8988T (cell line): ENCODE results near the gene FGF2.
"Not testable (repeated sequence)": the region's sequence is repeated elsewhere in the genome, so short reads cannot be mapped to it uniquely, and the experiment has no call there.

Experiments used
- DNase-seq: peaks from one replicate; pipeline ENCODE4 v3.0.0; 2011

The FGF2 gene

DNA sequence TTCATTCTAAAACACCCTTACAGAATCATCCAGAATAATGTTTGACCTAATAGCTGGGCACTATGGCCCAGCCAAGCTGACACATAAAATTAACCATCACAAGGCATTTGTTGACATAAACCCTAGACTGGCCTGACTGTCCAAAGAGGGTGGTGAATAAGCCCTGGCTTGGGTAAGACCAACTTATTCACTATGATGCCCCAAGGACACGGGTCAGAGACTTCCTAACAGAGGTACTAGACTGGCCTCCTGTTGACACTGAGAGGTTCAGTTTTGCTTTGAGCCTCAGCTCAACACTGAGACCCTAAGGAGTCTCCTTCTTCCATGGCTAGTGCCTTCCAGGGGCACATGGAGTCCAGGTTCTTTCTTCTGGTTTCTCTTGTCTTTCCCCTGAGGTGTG is 21.3 kb downstream of the FGF2 start:
- DNase-seq: no peak

DNA sequence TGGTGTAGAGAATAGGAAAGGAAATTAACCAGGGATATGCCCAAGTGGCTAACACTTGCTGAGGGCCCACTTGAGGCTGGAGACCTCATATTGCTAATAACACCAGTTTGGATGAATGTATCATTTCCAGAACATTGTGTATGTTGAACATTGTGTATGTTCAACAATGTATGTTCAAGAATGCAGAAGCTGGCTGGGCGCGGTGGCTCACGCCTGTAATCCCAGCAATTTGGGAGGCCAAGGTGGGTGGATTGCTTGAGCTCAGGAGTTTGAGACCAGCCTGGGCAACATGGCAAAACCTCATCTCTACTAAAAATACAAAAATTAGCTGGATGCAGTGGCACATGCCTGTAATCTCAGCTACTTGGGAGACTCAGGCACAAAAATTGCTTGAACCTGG is 23.2 kb downstream of the FGF2 start:
- not testable (repeated sequence) for DNase-seq

DNA sequence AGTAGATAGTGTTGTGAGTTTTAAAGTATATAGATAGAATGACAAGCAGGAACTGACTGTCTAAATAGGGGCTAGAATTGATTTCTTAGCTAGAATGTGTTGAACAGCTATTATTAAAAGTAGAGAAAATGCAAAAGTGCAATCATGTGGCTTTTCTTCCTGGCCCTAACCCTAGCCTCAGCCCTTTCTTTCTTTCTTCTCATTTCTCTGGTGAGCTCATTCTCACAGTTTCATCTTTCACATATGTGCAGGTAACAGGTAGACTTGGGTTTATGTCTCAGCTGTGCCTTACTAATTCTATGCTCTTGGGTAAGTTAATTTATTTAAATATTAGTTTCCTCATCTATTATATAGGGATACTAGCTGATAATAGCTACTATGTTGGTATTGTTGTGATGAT is 24.9 kb downstream of the FGF2 start:
- DNase-seq: no peak

DNA sequence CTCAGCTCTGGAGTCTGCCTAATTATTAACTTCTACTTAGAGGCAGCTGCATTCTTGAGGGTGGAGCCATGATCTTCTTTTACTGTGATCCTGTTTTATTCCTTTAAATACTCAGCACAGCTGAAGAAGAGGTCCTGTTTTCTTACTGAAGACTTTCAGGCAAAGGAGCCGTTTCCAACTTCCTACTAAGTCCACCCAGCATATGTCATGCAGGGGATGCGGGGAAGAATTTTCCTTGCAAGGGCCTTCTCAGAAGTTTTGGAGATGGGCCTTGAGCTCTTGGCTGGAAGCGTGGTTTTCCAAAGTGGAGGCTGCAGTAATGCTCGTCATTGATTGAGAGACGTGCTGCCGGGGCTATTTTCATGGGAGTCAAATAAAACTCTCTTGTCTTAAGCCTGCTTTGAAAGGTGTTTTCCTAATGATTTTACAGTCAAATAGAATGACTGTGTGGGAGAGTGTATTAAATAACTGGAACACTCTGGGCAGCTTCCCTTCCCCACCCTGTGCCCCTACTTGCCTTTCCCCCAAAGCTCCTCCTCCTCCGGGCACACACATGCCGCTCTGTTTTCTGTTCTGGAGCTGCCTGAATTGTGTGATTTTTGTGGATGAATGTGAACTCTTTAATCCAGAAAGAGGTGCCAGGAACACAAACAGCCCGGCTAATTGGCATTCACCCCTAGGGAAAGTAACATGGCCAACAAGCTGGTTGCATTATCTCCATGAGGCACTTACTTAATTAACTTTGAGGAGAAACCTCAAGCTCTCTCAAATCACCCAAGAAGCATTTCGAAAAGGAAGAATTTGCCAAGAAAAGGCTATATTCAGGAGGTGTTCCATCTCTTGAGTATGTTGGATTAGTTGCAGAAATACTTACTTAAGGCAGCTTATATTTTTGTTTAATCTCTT is 28.1 kb downstream of the FGF2 start:
- DNase-seq: no peak

DNA sequence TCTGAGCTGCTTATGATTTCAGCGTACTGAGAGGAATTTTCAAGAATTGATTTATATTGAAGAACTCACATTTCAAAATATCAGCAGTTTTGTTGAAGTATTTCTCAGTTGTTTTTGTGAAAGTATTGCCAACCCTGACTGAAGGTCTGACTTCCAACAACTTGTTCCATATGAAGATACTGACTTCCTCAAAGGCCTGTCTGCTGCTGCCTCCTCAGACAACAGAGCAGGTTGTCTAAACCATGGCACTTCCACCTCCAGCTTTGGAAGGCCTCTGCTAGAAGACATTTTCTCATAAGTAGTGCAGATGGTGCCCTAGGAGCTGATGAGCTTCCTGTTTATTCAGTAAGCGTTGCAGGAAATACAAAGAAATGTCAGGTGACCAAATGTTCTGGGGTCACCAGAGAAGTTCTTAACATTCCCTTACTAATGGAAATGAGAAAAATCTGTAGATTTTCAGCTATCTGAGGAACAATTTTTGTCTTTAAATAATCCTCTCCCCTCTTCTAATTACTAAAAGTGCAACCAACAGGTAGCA is 28.8 kb downstream of the FGF2 start:
- no peak for DNase-seq

DNA sequence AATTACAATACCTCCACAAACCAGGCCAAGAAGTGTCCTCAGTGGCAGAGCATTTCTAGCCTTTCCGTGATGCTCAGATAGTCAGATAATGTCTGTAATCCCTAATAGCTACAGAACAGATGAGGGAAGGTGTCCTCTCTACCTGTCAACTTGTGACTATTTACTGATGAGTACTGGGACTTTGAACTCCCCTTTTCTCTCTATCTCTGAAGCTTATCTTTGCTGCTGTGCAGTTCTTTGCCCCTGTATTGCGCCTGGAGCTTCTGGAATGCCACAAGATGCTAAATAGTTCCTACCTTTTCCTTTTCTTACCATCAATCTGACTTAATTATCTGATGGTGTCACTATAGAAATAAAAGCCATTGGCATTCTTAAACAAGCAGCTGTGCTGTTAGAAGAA is 30.5 kb downstream of the FGF2 start:
- DNase-seq: no peak

DNA sequence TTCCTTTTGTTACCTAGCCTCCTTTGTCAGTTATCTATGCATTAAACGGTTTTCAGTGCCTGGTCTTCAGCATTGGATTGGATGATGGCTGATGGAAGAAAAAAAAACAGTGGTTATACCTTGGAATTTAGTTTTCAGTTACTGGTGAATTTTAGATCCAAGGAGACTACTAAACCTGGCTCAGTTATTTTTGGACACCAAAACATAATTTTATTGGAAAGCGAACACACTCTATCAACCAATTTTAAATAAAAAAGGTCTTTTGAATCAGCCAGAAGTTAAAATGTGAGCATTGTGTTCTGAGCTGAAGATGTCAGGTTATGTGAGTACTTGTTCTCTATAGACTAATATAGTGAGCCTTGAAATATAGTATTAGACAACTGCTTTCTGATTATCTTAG is 32.1 kb downstream of the FGF2 start:
- no peak for DNase-seq

DNA sequence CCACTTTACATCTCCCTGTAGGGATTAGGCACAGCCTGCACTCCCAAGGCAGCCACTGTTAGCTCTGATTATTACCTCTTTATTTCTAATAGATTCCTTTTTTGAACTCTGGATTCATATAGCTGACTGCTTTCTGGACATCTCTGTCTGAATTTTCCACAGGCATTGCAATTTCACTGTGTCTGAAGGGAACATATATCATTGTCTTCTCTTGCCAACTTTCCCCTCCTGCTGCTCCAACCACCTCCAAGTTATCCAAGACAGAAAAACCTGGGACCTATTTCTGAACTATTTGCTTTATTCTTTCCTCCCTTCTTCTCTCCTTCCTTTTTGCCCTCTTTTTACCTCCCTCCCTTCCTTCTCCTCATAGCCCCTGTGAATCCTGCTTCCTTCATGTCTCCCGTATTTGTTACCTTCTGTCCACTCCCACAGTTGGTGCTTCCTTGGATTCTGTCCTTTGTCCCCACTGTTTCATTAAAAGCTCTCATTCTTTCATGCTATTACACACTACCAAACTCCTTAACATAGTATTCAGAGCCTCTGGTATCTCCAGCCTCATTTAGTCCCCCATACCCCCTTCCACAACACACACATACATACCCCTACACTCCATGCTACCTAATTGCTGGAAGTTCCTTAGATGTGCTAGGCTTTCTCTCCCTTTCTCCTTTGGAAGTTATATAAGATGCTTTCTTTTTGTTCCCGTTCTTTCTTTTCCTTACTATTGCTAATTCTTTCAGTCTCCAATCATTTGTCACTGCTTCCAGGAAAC is 34.7 kb downstream of the FGF2 start:
- no peak for DNase-seq

DNA sequence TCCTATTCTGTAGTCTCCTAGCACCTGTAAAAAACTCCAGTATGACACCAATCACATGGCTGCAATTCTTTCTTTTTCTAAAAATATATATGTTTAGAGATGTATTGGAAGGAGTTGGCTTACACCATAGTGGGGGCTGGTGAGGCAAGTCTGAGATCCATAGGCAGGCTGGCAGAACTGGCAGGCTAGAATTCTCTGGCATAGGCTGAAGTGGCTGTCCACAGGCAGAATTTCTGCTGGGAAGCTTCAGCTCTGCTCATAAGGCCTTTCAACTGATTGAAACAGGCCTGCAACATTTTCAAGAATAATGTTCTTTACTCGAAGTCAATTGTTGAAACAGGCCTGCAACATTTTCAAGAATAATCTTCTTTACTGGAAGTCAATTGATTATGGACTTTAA is 37.0 kb downstream of the FGF2 start:
- DNase-seq: no peak

DNA sequence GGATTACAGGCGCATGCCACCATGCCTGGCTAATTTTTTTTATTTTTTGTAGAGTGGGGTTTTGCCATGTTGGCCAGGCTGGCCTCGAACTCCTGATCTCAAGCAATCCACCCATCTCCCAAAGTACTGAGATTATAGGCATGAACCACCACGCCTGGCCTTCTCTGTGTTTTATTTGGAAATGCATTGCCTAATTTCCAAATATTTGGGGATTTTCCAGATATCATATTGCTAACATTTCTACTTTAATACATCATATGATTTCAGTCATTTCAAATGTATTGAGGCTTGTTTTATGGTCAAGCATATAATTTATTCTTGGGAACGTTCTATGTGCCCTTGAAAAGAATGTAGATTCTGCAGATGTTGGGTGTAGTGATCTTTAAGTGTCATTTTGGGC is 38.8 kb downstream of the FGF2 start:
- no peak for DNase-seq

DNA sequence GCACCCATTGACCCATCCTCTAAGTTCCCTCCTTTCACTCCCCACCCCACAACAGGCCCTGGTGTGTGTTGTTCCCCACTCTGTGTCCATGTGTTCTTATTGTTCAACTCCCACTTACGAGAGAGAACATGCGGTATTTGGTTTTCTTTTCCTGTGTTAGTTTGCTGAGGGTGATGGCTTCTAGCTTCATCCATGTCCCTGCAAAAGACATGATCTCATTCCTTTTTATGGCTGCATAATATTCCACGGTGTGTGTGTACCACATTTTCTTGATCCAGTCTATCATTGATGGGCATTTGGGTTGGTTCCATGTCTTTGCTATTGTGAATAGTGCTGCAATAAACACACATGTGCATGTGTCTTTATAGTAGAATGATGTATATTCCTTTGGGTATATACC is 41.6 kb downstream of the FGF2 start:
- DNase-seq: not testable (repeated sequence)

DNA sequence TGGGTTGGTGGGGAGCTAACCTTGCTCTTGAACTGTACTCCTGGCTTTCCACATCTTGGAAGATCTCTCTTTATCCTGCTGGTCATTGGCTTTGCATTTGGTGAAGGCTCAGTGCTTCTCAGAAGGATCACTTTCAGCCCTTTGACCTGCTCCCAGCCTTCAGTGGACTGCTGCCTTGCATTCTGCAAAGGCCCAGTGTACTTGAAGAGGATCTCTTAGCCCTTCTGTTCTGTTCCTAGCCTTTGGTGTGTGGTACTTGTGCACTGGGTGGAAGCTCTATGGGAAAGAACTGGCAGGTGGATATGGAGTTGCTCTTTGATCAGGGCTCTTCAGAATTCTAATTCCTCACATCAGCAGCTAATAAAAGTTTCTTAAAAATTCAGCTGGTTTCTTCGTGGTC is 46.5 kb downstream of the FGF2 start:
- no peak for DNase-seq

DNA sequence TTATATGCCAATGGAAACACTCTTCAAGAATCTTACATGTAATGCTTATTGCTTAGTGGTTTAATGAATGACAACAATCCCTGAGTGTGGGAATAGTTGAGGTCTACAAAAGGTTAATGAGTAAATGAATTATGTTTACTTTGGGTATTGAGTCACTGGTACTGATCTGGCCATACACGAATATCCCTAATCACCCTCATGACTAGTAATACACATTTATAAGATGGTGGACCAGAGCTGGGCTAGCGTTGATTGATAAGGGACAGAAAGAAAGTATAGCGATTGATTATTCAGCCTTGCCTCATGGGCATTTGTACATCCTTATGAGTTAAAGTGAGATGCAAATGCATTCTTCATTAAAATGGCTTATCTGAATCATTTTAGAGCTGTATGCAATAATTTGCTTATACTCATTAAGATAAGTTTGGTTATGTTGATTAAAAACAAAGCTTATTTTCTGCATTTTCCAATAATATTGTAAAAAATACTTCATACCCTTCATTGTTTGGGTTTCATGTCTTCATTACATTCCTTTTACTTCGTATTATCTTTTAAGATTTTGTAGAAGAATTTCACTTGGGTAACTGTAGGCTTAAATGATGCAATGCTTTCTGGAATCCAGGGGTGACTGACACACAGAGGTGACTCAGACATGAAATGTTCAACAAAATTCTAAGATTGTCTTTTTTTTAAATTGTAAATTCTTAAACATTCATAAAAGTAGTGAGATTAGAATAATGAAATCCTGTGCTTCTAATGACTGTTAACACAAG is 47.4 kb downstream of the FGF2 start:
- DNase-seq: no peak

DNA sequence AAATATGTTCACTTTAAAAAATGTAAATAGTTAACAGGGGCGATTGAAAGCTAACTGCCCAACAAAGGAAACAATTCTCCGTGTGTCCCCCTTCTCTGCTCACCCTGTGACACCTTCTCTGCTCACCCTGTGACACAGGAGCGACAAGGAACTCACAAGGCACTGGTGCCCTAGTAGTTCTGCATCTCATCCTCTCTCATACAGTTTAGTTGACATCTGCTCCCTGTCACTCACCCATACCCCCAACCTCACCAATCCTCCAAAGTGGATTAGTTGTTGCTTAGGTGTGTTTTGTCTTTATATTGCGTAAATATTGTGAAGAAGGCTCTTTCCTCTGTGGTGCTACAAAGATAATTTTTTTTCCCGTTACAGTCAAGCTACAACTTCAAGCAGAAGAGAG is 49.3 kb downstream of the FGF2 start:
- no peak for DNase-seq

DNA sequence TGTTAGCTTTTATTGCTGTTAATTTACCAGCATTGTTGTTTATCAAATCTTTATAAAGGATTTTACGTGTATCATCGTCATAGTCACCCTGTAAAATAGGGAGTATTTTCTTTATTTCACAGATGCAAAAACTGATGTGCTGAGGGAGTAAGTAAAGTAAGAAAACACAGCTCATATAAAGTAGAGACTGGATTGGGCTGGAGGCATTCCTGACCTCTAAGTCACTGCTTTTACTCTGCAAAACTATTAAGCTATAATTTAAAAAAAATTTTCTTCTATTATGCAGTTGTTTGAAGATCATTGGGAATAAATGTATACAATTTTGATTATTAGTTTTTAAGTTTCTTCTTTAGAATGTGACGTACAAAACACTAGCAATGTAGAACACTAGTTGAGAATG is 49.8 kb downstream of the FGF2 start:
- no peak for DNase-seq

DNA sequence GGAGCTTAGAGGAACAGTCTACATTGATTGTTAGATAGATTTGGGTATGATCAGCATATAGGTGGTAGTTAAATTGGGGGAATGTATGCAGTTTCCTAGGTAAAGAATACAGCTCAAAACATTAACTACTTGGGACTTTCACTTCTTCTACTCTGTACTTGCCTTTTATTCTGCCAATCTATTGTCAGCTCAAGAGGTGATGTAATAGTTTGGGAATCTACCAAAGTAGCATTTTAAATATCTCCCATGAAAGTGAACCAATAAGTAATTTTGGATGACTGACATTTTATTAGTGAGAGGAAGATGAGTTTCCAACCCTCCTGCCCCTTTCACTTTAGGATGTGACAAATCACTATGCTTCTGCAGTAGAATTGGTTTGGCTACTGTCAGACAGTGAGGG is 52.4 kb downstream of the FGF2 start:
- DNase-seq: no peak

DNA sequence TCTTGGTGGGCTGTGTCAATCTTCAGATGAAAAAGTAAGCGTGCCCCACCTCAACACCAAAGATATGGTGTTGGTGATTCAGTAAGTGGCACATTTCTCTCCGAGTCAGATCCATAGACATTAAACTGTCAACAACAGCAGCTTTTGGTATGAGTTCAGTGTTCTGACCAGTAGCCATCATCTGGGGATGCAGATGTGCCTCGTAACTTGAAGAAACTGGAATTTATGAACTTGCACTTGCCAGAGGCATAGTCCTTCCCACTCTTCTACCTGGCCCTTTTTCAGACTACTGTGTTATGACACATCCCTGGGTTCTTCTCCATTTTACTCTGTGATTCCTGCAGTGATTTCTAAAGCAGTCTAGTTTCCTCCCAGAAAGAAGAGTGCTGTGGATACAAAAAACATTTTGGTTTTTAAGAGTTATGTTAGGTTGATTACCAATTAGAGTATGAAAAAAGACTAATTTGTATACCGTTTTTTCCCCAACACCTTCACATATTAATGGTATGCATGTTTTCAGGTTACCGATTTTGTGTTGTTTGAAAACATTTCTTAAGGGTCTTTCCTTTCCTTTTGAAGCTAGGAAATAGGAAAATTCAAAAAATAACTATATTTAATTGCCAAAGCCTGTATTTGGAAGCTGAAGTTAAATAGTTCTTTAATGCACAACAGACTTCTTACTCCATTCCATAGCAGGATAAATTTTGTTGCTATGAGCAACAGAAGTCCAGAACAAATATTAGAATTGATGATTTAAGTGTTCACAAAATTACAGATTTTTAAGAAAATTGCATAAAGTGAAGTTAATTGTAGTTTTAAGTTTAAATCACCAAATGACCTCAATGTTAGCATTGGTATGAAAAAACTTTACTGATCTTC is 56.5 kb downstream of the FGF2 start:
- no peak for DNase-seq

DNA sequence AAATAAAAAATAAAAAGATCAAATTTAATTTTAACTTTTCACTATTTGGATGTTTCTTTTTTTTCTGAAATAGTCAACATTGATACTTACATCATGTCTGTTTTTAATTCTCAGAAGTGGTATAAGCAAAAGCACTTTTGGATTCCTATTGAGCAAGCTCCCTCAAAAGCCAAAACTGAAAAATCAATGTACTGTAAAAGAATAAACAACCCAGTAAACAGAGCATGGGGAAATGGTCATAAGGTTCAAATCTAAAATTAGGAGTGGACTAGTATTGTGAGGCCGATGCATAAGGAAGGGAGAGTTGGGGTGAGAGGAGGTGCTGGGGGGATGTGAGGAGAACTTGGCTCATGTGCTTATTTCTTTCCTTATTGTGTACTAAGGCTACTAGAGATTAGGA is 57.9 kb downstream of the FGF2 start:
- DNase-seq: no peak

DNA sequence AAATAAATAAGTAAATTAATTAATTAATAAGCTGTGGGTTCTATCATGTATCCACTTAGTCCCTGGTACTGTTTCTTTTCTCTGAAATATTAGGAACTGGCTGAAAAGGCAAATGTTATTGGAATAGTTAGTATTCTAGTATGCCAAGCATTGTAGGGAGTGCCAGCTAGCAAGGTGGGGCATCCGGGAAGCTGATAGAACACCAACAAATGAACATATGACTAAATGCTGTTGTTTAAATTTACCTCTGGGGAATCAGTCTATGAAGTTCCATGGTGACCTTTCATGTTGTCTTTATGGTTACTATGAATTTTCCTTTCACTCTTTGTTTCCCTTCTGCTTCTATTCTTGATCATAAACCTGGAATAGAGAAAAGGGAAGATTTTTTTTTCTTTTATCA is 63.1 kb downstream of the FGF2 start:
- no peak for DNase-seq

DNA sequence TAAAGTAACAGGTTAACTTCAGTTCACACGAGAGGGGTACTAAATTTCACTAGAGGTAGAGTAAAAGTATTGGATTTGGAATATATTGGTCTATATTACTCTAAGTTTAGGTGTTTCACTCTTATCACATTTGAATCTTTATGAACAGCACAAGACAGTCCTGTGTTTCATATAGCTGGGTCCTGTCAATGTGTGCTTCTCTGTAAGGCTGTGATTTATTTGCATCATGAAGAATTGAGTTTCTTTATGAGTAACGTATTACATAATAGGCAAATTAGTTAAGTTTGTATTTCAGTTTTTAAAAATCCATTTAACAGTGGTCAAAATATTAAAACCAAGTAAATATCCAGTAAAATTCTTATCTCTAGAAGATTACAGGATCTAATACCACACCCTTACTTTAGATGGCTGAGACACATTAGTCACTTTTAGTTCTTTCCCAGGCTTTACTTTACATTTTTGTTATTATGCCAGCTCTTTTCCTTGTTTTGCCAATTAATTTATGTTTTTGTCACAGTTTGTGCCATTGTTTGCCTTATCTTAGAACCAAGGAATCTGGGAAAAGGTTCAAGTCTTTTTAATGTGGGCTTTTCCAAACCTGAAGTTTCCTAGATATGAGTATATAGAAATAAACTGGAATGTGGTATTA is 63.6 kb downstream of the FGF2 start:
- no peak for DNase-seq

DNA sequence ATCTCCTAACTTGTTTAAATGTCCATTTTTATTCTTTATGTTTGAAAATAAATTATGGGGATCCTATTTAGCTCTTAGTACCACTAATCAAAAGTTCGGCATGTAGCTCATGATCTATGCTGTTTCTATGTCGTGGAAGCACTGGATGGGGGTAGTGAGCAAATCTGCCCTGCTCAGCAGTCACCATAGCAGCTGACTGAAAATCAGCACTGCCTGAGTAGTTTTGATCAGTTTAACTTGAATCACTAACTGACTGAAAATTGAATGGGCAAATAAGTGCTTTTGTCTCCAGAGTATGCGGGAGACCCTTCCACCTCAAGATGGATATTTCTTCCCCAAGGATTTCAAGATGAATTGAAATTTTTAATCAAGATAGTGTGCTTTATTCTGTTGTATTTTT is 68.2 kb downstream of the FGF2 start:
- DNase-seq: no peak
